ENCODE data around the gene KRT28.
"Not testable (repeated sequence)": the region's sequence is repeated elsewhere in the genome, so short reads cannot be mapped to it uniquely, and the experiment has no call there.

Gene KRT28

GRCh38 chr17:40778461-40778860 lies 21.3 kb downstream of the KRT28 start:
- no peak for DNase-seq

- DNase-seq = no peak
Measured at GRCh38 chr17:40777971-40778370, 21.8 kb downstream of the KRT28 start.

- DNase-seq = no peak
Measured at GRCh38 chr17:40777459-40777858, 22.3 kb downstream of the KRT28 start.

GRCh38 chr17:40775945-40776344 lies 23.8 kb downstream of the KRT28 start:
- no peak for DNase-seq

GRCh38 chr17:40772101-40772500 lies 27.7 kb downstream of the KRT28 start, which contains the start of gene KRT26:
Gene KRT26 (minus strand): TSS chr17:40772201. CDS start chr17:40772113, 88 bp downstream.
- DNase-seq = no peak

- no peak for DNase-seq
Measured at GRCh38 chr17:40765657-40766056, 34.1 kb downstream of the KRT28 start.

GRCh38 chr17:40763752-40764151 lies 36.0 kb downstream of the KRT28 start:
- no peak for DNase-seq

- no peak for DNase-seq
Measured at GRCh38 chr17:40760105-40761016, 39.4 kb downstream of the KRT28 start.

- DNase-seq = no peak
Measured at GRCh38 chr17:40755231-40755630, 44.5 kb downstream of the KRT28 start, which contains the start of gene KRT25. Gene KRT25 (minus strand): TSS chr17:40755331. CDS start chr17:40755271, 60 bp downstream.

GRCh38 chr17:40753804-40754203 lies 46.0 kb downstream of the KRT28 start:
- no peak for DNase-seq

- no peak for DNase-seq
Measured at GRCh38 chr17:40751065-40751464, 48.7 kb downstream of the KRT28 start.

GRCh38 chr17:40750391-40750790 lies 49.4 kb downstream of the KRT28 start:
- DNase-seq = no peak

- DNase-seq = not testable (repeated sequence)
Measured at GRCh38 chr17:40748666-40749065, 51.1 kb downstream of the KRT28 start.

All from activated naive CD4-positive, alpha-beta T cell (primary cell).